ENCODE results near the gene PHLDA3.

DNA sequence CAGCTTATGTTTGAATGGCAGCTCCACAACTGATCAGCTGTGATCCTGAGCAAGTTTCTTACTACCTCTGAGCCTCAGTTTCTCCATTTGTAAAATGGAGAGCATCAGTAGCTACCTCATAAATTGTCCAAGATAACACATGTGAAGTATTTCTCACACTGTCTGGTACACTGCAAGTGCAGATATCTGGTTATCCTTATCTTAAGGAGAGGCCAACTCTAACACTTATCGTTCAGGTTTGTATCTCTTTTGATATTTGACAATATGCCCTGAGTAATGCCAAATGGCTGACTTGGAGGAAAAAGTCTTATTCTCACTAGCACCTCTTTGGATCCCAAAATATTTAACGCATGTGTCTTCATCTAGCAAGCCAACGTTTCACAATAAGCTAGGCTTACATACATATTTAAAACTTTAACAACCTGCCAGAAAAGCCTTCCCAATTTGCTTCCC lies 35.2 kb upstream of the PHLDA3 start:
- TF ChIP-seq, protein P1, sequence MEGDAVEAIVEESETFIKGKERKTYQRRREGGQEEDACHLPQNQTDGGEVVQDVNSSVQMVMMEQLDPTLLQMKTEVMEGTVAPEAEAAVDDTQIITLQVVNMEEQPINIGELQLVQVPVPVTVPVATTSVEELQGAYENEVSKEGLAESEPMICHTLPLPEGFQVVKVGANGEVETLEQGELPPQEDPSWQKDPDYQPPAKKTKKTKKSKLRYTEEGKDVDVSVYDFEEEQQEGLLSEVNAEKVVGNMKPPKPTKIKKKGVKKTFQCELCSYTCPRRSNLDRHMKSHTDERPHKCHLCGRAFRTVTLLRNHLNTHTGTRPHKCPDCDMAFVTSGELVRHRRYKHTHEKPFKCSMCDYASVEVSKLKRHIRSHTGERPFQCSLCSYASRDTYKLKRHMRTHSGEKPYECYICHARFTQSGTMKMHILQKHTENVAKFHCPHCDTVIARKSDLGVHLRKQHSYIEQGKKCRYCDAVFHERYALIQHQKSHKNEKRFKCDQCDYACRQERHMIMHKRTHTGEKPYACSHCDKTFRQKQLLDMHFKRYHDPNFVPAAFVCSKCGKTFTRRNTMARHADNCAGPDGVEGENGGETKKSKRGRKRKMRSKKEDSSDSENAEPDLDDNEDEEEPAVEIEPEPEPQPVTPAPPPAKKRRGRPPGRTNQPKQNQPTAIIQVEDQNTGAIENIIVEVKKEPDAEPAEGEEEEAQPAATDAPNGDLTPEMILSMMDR (conservative IDR thresholded peaks at IDR 0.05; ENCODE audit: low read length), result no peak
- no peak for TF ChIP-seq EZH2phosphoT487 (IDR thresholded peaks at IDR 0.05; ENCODE audit: borderline replicate concordance)
